GM19351 (cell line): ENCODE measurements around the gene UGT1A10.

ENCODE experiments used
- ATAC-seq: cut with Tn5 transposase; IDR thresholded peaks from one replicate; pipeline ENCODE4 v1.9.1; 2021; ENCODE audit warnings: mild to moderate bottlenecking, moderate library complexity; ENCODE audit not compliant: unreplicated experiment

The UGT1A10 gene

GRCh38 chr2:233768076-233768475 is 131.8 kb downstream of the UGT1A10 start:
- ATAC-seq, result no peak

- ATAC-seq, result no peak
These were observed 133.0 kb downstream of the UGT1A10 start for GRCh38 chr2:233769260-233769659.

- no peak for ATAC-seq
These were observed 135.9 kb downstream of the UGT1A10 start for GRCh38 chr2:233772153-233772552.

GRCh38 chr2:233772583-233772982 is 136.3 kb downstream of the UGT1A10 start:
- no peak for ATAC-seq

- no peak for ATAC-seq
These were observed 137.6 kb downstream of the UGT1A10 start for GRCh38 chr2:233773854-233774253.

GRCh38 chr2:233775414-233775813 is 139.2 kb downstream of the UGT1A10 start:
- no peak for ATAC-seq

- no peak for ATAC-seq
These were observed 141.8 kb downstream of the UGT1A10 start, which contains the start of gene MROH2A for GRCh38 chr2:233778030-233778429. Gene MROH2A (plus strand): TSS chr2:233778330. CDS start chr2:233779359, 1,029 bp downstream.

GRCh38 chr2:233779722-233780121 is 143.5 kb downstream of the UGT1A10 start:
- no peak for ATAC-seq

- no peak for ATAC-seq
These were observed 144.5 kb downstream of the UGT1A10 start for GRCh38 chr2:233780771-233781170.

GRCh38 chr2:233789554-233789953 is 153.3 kb downstream of the UGT1A10 start:
- ATAC-seq, result no peak

GRCh38 chr2:233791151-233791882 is 155.1 kb downstream of the UGT1A10 start:
- ATAC-seq, result no peak

- no peak for ATAC-seq
These were observed 155.7 kb downstream of the UGT1A10 start for GRCh38 chr2:233791883-233792329.

GRCh38 chr2:233792720-233793119 is 156.5 kb downstream of the UGT1A10 start:
- no peak for ATAC-seq

GRCh38 chr2:233793465-233794127 is 157.3 kb downstream of the UGT1A10 start:
- no peak for ATAC-seq

- no peak for ATAC-seq
These were observed 157.9 kb downstream of the UGT1A10 start for GRCh38 chr2:233794128-233794658.

GRCh38 chr2:233795735-233796171 is 159.5 kb downstream of the UGT1A10 start:
- ATAC-seq, result no peak

GRCh38 chr2:233796254-233796653 is 160.0 kb downstream of the UGT1A10 start:
- no peak for ATAC-seq

- ATAC-seq, result no peak
These were observed 162.3 kb downstream of the UGT1A10 start for GRCh38 chr2:233798335-233799086.

- ATAC-seq, result no peak
These were observed 162.9 kb downstream of the UGT1A10 start for GRCh38 chr2:233799087-233799665.

GRCh38 chr2:233799716-233800115 is 163.5 kb downstream of the UGT1A10 start:
- ATAC-seq, result no peak

- no peak for ATAC-seq
These were observed 164.0 kb downstream of the UGT1A10 start for GRCh38 chr2:233800208-233800607.
